Nephron progenitor cell (in vitro differentiated cells): ENCODE results near the gene CCT2.

Experiments
- DNase-seq: peaks from one replicate; pipeline ENCODE4 v3.0.0; 2021
- H3K27ac Mint-ChIP-seq: 2 replicates; pipeline ENCODE4 v1.8.0; 2021; ENCODE audit warnings: mild to moderate bottlenecking, moderate library complexity, mixed read lengths
- H3K27me3 Mint-ChIP-seq: 2 replicates; pipeline ENCODE4 v1.8.0; 2021; ENCODE audit warnings: mild to moderate bottlenecking, low read depth, mixed read lengths; ENCODE audit not compliant: poor library complexity
- H3K36me3 Mint-ChIP-seq: 2 replicates; pipeline ENCODE4 v1.8.0; 2021; ENCODE audit warnings: low read depth, mixed read lengths
- H3K4me1 Mint-ChIP-seq: 2 replicates; pipeline ENCODE4 v1.8.0; 2021; ENCODE audit warnings: mixed read lengths
- H3K4me3 Mint-ChIP-seq: 2 replicates; pipeline ENCODE4 v1.8.0; 2021; ENCODE audit warnings: mild to moderate bottlenecking, moderate library complexity, mixed read lengths
- H3K9me3 Mint-ChIP-seq: 2 replicates; pipeline ENCODE4 v1.8.0; 2021; ENCODE audit warnings: mild to moderate bottlenecking, moderate library complexity, mixed read lengths
- TF ChIP-seq, protein P1 (sequence below): fragments of 200-600 bp; sonication (generic); IDR thresholded peaks from 2 replicates; pipeline ENCODE4 v1.5.0; 2021; ENCODE audit warnings: antibody characterized with exemption

CCT2 gene

DNA sequence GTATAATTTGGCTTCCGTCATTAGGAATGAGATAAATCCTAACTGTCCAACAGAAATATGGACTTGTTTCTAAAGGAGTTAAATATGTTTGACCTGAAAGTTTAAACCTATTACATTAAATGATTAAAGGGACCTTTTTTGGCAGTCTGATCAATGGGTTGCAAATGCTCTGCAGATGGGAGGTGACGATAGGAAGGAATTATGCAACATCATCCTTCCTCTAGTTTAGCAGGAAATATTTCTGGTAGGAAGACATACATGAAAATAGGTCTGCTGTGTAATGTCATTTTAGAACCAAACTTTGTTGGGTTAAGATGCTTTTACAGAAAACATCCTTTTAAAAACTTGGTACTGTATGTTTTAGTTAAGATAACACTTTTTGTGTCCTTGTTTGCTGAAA, 22.9 kb downstream of the CCT2 start:
- H3K9me3 Mint-ChIP-seq = peaks cover 2% of the 10 kb centered on the region
- peaks cover 4% of the 10 kb centered on the region for H3K27me3 Mint-ChIP-seq
- H3K4me1 Mint-ChIP-seq = no peaks in the 10 kb centered on the region
- no peak overlapping the region for H3K27ac Mint-ChIP-seq
- no peak overlapping the region for H3K4me3 Mint-ChIP-seq
- TF ChIP-seq, protein P1, sequence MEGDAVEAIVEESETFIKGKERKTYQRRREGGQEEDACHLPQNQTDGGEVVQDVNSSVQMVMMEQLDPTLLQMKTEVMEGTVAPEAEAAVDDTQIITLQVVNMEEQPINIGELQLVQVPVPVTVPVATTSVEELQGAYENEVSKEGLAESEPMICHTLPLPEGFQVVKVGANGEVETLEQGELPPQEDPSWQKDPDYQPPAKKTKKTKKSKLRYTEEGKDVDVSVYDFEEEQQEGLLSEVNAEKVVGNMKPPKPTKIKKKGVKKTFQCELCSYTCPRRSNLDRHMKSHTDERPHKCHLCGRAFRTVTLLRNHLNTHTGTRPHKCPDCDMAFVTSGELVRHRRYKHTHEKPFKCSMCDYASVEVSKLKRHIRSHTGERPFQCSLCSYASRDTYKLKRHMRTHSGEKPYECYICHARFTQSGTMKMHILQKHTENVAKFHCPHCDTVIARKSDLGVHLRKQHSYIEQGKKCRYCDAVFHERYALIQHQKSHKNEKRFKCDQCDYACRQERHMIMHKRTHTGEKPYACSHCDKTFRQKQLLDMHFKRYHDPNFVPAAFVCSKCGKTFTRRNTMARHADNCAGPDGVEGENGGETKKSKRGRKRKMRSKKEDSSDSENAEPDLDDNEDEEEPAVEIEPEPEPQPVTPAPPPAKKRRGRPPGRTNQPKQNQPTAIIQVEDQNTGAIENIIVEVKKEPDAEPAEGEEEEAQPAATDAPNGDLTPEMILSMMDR = no peak
- no peak for DNase-seq
- H3K36me3 Mint-ChIP-seq = peaks cover 10% of the 10 kb centered on the region

DNA sequence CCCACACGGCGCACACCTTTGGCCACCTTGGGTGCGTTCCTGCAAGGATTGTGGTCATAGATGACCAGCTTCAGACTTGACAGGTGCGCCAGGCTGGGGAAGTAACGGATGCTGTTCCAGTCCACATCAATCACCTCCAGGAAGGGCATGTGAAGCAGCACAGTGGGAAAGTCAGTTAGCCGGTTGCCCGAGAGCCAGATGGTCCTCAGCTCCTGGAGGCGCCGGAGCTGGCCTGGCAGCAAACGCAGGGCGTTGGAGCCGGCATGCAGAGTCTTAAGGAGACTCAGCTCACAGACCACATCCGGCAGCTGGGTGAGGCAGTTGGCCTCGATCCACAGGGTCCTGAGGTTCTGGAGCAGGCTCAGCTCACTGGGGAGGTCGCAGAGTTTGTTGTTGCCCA, 24.9 kb downstream of the CCT2 start:
- Mint-ChIP-seq H3K4me1 (no peaks in the 10 kb centered on the region), H3K4me3 (no peak overlapping the region), H3K27ac (no peak overlapping the region), H3K27me3 (peaks cover 7% of the 10 kb centered on the region), H3K9me3 (no peaks in the 10 kb centered on the region), H3K36me3 (peaks cover 2% of the 10 kb centered on the region)
- no peak for DNase-seq
- TF ChIP-seq, protein P1 = no peak

DNA sequence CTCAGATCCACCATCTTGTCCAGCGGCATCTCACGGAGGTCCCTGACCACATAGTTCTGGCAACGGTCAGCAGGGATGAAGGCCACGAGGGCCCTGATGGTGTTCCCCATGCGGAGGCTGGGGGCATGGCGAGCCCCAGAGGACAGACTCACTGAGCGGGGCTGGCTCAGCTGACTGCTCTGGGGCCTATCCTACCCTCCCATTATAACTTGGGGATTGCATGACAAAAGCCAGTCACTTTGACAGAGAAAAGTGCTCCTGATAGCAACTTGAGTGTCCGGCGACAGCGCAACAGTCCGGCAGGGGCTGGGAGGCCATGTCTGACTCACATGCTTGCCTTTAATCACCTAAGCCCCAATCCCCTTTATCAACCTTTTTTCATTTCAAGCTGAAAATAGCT, 25.5 kb downstream of the CCT2 start, which contains the start of gene LRRC10:
TSS of gene LRRC10 (minus strand) at position 179 of the 400 bp plus-strand sequence. CDS start at position 110, 69 bp downstream.
- no peaks in the 10 kb centered on the region for H3K9me3 Mint-ChIP-seq
- peaks cover 7% of the 10 kb centered on the region for H3K27me3 Mint-ChIP-seq
- TF ChIP-seq, protein P1 = no peak
- no peak for DNase-seq
- no peaks in the 10 kb centered on the region for H3K4me1 Mint-ChIP-seq
- no peak within 1 kb of the TSS for H3K27ac Mint-ChIP-seq
- H3K4me3 Mint-ChIP-seq = no peak within 1 kb of the TSS
- H3K36me3 Mint-ChIP-seq = no peaks in the 10 kb centered on the region

DNA sequence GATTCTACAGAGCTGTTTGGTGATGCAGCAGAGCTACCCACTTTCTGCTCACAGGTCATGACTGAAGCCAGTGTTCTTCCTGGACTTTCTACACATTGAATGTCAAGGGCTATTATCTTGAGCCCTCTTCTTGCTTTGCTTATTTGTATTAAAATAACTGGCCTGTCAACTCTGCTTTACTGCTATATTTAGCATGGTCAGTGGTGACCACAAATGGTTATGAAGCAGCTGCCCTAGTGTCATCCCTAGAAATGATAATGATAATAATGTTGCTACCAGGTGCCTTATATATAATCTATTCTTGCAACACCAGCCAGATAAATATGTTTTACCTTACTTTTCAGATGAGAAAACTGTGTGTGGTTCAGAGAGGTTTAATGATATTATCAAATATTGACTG, 28.1 kb downstream of the CCT2 start:
- Mint-ChIP-seq H3K9me3 (no peaks in the 10 kb centered on the region), H3K4me1 (no peaks in the 10 kb centered on the region), H3K4me3 (no peak overlapping the region), H3K27me3 (peaks cover 16% of the 10 kb centered on the region), H3K27ac (no peak overlapping the region), H3K36me3 (no peaks in the 10 kb centered on the region)
- DNase-seq = no peak
- TF ChIP-seq, protein P1 = no peak

DNA sequence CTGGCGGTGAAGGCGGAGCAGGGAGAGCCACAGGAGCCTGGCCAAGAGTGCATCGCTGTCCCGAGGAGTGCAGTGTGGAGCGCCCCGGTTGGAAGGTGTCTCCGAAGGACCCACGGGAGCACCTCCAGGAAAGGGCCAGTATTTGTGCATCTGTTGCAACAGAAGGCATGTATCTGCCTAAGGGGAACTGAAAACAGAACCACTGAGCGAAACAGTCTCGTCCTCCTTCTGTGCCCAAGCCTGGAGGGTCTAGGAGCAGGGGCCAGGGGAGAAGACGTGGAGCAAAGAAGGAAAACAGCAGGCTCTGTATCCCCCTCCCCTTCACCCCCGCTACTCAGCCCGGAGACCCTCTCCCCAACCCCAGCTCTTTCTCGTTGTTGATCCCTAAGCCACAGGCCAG, 30.8 kb downstream of the CCT2 start:
- no peaks in the 10 kb centered on the region for H3K9me3 Mint-ChIP-seq
- H3K27me3 Mint-ChIP-seq = peaks cover 18% of the 10 kb centered on the region
- H3K4me1 Mint-ChIP-seq = no peaks in the 10 kb centered on the region
- no peak for DNase-seq
- TF ChIP-seq, protein P1 = no peak
- H3K4me3 Mint-ChIP-seq = no peak overlapping the region
- no peaks in the 10 kb centered on the region for H3K36me3 Mint-ChIP-seq
- no peak overlapping the region for H3K27ac Mint-ChIP-seq

DNA sequence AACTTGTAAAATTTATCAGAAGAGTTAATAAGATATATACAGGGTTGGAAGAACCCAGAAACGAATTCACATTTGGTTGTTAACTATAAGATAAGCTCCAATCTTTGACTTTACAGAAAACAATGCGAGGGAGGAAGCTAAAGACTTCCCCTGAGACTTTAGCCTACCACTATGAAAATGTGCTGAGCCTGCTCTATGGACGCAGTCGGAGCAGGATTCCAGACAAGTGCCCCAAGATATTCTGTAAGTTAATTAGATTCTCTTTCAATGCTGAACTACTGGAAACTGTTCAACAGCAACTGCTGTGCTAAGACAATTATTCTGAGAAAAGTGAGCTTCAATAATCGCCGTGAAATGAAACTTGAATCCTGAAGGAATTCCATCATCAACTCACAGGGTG, 33.8 kb downstream of the CCT2 start:
- peaks cover 27% of the 10 kb centered on the region for H3K27me3 Mint-ChIP-seq
- TF ChIP-seq, protein P1 = no peak
- H3K4me3 Mint-ChIP-seq = no peak overlapping the region
- no peak for DNase-seq
- no peaks in the 10 kb centered on the region for H3K36me3 Mint-ChIP-seq
- no peaks in the 10 kb centered on the region for H3K9me3 Mint-ChIP-seq
- H3K4me1 Mint-ChIP-seq = no peaks in the 10 kb centered on the region
- no peak overlapping the region for H3K27ac Mint-ChIP-seq
